ENCODE results near the gene APBB3. TPM values are rescaled to one million over a fixed set of nuclear protein-coding genes. Genes with fewer than 3 reads are reported as not detected.

The APBB3 gene
- total RNA-seq, 4 donors from 2014 or later = 20.2 to 33.5 (median 26.1) TPM

- WGBS, 2 donors = 12 to 13% methylated on average over 1 to 5 of the region's 5 CpGs
- intact Hi-C loops (cut with DNase I) = loop anchor here (5.0 kb wide), 1 partner anchor 99 kb away; the partner anchor contains the start of genes IK and NDUFA2
- no peak for DNase-seq
- peak overlapping the region; percentile 80 to 99 (median 92) for H3K27ac ChIP-seq
- H3K27me3 ChIP-seq = no peaks in the 10 kb centered on the region
- peaks cover 12 to 17% of the 10 kb centered on the region in 2 donors for H3K36me3 ChIP-seq
- peak overlapping the region in 2 of 3 donors; percentile 0 to 55 for H3K4me3 ChIP-seq (replicated peaks in 1 of 3)
- peak in 1 of 2 donors; percentile 6 for TF ChIP-seq POLR2A (IDR thresholded peaks at IDR 0.05)
- no peak for TF ChIP-seq CTCF (IDR thresholded peaks at IDR 0.05)
- H3K9me3 ChIP-seq = no peaks in the 10 kb centered on the region
- peaks cover 23 to 30% of the 10 kb centered on the region in 2 donors for H3K4me1 ChIP-seq
Observed at GRCh38 chr5:140548300-140548688, 16.1 kb downstream of the APBB3 start.

- peaks cover 12 to 17% of the 10 kb centered on the region in 2 donors for H3K36me3 ChIP-seq
- H3K4me3 ChIP-seq (replicated peaks in 1 of 3) = peak within 1 kb of the TSS; percentile 0 to 55 (median 18)
- 1 to 2% methylated on average over 19 to 46 of the region's 52 CpGs for WGBS, 2 donors
Observed at GRCh38 chr5:140547508-140548299, 16.7 kb downstream of the APBB3 start, which contains the start of gene EIF4EBP3. EIF4EBP3 (plus strand) TSS chr5:140547662; CDS start chr5:140547738, 76 bp downstream.

GRCh38 chr5:140546851-140547507, 17.4 kb downstream of the APBB3 start:
- Histone ChIP-seq H3K36me3 (peaks cover 16 to 19% of the 10 kb centered on the region in 2 donors), H3K4me3 (replicated peaks in 1 of 3) (no peak overlapping the region), H3K27ac (peak overlapping the region; percentile 50 to 99 (median 80)), H3K4me1 (peaks cover 23 to 30% of the 10 kb centered on the region in 2 donors), H3K27me3 (no peaks in the 10 kb centered on the region), H3K9me3 (no peaks in the 10 kb centered on the region)
- 43 to 53% methylated on average over 13 of the region's 13 CpGs for WGBS, 2 donors
- no peak for DNase-seq
- intact Hi-C loops (cut with DNase I) = loop anchor here (5.0 kb wide), 1 partner anchor 100 kb away; the partner anchor contains the start of genes IK and NDUFA2
- no peak for TF ChIP-seq POLR2A (IDR thresholded peaks at IDR 0.05)
- TF ChIP-seq CTCF (IDR thresholded peaks at IDR 0.05) = no peak

More at GRCh38 chr5:140547508-140548299, 16.7 kb downstream of the APBB3 start, which contains the start of gene EIF4EBP3:
- Histone ChIP-seq H3K27me3 (no peaks in the 10 kb centered on the region), H3K27ac (peak within 1 kb of the TSS; percentile 80 to 99 (median 92)), H3K9me3 (no peaks in the 10 kb centered on the region), H3K4me1 (peaks cover 23 to 30% of the 10 kb centered on the region in 2 donors)
- intact Hi-C loops (cut with DNase I) = loop anchor here (5.0 kb wide), 1 partner anchor 100 kb away; the partner anchor contains the start of genes IK and NDUFA2
- TF ChIP-seq CTCF (IDR thresholded peaks at IDR 0.05) (peak in 5 of 6 experiments; percentile 60 to 87 (median 73)), POLR2A (IDR thresholded peaks at IDR 0.05) (peak; percentile 86 to 94)
- peak; percentile 98 for DNase-seq

GRCh38 chr5:140545606-140546005, 18.8 kb downstream of the APBB3 start:
- H3K4me1 ChIP-seq = peaks cover 23 to 30% of the 10 kb centered on the region in 2 donors
- no peaks in the 10 kb centered on the region for H3K27me3 ChIP-seq
- peaks cover 18 to 22% of the 10 kb centered on the region in 2 donors for H3K36me3 ChIP-seq
- no peak overlapping the region for H3K4me3 ChIP-seq (replicated peaks in 1 of 3)
- 94 to 98% methylated on average over 10 of the region's 10 CpGs for WGBS, 2 donors
- H3K27ac ChIP-seq = no peak overlapping the region
- no peaks in the 10 kb centered on the region for H3K9me3 ChIP-seq
- intact Hi-C loops (cut with DNase I) = loop anchor here (5.0 kb wide), 1 partner anchor 102 kb away; the partner anchor contains the start of genes IK and NDUFA2
- TF ChIP-seq POLR2A (IDR thresholded peaks at IDR 0.05) (no peak), CTCF (IDR thresholded peaks at IDR 0.05) (no peak)
- no peak for DNase-seq

Measured in thyroid gland (tissue), 4 donors.